Measurements from ENCODE around the gene RASSF3.
A peak's percentile ranks its signal among the peaks of the same experiment; 100 is the strongest.

Gene RASSF3

DNA sequence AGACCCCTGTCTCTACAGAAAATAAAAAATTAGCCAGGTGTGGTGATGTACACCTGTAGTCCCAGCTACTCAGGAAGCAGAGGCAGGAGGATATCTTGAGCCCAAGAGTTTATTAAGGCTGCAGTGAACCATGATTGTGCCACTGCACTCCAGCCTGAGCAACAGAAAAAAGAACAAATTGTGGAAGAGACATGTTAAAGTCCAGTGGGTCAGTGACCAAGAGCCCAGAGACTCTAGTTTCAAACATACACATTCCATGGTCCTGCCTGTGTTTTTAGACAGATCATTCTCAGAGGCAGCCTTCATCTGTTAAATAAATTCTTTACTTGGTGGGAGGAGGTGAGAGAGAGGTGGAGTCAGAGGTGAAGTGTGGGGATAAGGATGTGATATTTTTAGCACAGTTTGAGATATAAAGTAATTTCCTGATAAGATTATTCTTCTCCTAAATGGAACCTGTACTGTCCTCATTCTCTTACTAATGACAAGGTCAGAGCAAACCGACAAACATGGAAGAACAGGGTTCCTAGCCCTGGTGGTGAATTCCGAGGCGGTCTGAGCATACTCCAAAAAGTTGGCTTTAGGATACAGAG is 48.7 kb downstream of the RASSF3 start:
- TF ChIP-seq, protein P1, sequence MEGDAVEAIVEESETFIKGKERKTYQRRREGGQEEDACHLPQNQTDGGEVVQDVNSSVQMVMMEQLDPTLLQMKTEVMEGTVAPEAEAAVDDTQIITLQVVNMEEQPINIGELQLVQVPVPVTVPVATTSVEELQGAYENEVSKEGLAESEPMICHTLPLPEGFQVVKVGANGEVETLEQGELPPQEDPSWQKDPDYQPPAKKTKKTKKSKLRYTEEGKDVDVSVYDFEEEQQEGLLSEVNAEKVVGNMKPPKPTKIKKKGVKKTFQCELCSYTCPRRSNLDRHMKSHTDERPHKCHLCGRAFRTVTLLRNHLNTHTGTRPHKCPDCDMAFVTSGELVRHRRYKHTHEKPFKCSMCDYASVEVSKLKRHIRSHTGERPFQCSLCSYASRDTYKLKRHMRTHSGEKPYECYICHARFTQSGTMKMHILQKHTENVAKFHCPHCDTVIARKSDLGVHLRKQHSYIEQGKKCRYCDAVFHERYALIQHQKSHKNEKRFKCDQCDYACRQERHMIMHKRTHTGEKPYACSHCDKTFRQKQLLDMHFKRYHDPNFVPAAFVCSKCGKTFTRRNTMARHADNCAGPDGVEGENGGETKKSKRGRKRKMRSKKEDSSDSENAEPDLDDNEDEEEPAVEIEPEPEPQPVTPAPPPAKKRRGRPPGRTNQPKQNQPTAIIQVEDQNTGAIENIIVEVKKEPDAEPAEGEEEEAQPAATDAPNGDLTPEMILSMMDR (IDR thresholded peaks at IDR 0.05) = no peak
- H3K4me1 ChIP-seq = peaks cover 4 to 99% (median 42%) of the 10 kb centered on the region in 4 donors
- no peaks in the 10 kb centered on the region for H3K27me3 ChIP-seq
- intact Hi-C loops (cut with DNase I; ENCODE audit: low total_unique reads) = no loop called here
- no peak overlapping the region for H3K4me3 ChIP-seq
- H3K36me3 ChIP-seq = no peaks in the 10 kb centered on the region
- peak overlapping the region; percentile 83 to 88 for H3K27ac ChIP-seq
- H3K9me3 ChIP-seq = no peaks in the 10 kb centered on the region
- DNase-seq = no peak

DNA sequence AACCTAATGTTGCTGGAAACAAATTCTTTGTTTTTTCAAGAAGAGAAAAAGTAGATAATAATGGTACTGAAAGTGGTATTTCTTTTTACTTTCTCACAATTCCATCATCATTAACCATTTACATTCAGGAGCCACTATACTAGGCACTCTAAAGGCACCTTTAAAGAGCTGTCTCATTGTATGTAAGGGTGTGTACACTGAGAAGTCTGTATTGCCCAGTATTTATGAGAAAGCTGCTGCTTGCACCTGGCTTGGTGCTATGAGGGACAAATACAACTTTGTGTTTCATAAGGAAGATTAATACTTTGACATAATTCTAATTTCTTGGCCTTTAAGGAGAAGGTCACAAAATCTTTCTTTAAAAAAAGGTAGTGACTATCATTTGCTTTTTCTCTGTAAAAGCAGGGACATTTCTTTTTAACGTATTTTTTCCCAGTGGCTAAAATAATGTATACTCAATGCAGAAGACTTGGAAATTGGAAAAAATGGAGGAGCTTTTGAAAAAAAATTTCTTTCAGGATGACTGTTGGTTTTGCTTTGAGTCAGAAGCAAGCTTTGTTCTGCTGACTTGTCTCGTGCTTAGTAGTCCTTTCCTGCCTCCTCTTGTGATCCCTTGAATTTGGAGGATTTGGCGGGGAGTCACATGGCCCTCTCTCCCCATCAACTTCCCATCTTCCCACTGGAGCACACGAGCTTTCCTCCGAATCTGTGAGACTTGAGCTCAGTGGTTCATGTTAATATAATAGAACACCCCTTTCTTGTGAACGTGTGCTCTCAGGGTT is 50.1 kb downstream of the RASSF3 start:
- Histone ChIP-seq H3K27me3 (no peaks in the 10 kb centered on the region), H3K27ac (peak overlapping the region; percentile 83 to 88), H3K4me1 (peaks cover 4 to 99% (median 49%) of the 10 kb centered on the region in 4 donors), H3K4me3 (no peak overlapping the region), H3K9me3 (no peaks in the 10 kb centered on the region), H3K36me3 (no peaks in the 10 kb centered on the region)
- intact Hi-C loops (cut with DNase I; ENCODE audit: low total_unique reads) = no loop called here
- TF ChIP-seq, protein P1 (IDR thresholded peaks at IDR 0.05) = no peak
- no peak for DNase-seq

DNA sequence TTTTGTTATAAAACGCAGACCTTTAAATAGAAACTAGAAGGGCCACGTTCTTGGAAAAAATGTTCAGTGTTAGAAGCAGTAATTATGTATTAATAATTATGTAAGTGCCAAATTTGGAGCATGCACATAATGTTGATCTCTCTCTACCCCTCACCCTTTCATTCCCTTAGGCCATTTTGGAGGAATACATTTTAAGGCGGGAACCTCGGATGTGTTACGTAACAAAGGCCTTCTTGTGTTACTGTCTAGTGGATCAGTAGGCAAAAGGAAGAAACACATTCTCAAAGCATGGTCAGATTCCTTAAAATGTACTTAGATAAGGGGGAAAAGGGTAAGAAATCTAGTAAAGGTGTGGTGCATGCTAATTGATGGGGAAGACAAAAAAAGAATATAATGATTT is 52.7 kb downstream of the RASSF3 start:
- TF ChIP-seq, protein P1 (IDR thresholded peaks at IDR 0.05) = no peak
- no peak for DNase-seq
- H3K4me1 ChIP-seq = peaks cover 4 to 99% (median 59%) of the 10 kb centered on the region in 4 donors
- peak overlapping the region; percentile 83 to 88 for H3K27ac ChIP-seq
- no peaks in the 10 kb centered on the region for H3K27me3 ChIP-seq
- no peak overlapping the region for H3K4me3 ChIP-seq
- H3K9me3 ChIP-seq = no peaks in the 10 kb centered on the region
- H3K36me3 ChIP-seq = no peaks in the 10 kb centered on the region
- intact Hi-C loops (cut with DNase I; ENCODE audit: low total_unique reads) = no loop called here

DNA sequence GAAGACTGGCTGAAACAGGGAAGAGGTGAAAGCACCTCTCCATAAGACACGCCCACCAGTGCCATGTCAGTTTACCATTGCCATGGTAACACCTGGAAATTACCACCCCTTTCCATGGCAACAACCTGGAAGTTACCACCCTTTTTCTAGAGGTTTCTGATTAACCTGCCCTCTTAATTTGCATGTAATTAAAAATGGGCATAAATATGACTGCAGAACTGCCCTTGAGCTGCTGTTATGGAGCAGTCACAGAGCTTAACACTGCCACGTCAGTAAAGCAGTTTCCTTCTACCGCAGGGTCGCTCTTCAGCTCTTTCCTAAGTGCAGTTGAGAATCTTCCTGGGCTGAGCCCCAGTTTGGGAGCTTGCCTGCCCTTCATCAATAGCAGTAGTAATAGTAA is 55.2 kb downstream of the RASSF3 start:
- intact Hi-C loops (cut with DNase I; ENCODE audit: low total_unique reads) = no loop called here
- Histone ChIP-seq H3K27ac (peak overlapping the region; percentile 84 to 88), H3K4me3 (peak overlapping the region in 1 of 2 donors; percentile 15), H3K4me1 (peaks cover 0 to 99% (median 55%) of the 10 kb centered on the region in 4 donors), H3K27me3 (no peaks in the 10 kb centered on the region), H3K36me3 (no peaks in the 10 kb centered on the region), H3K9me3 (no peaks in the 10 kb centered on the region)
- TF ChIP-seq, protein P1 (IDR thresholded peaks at IDR 0.05) = no peak
- DNase-seq = no peak

DNA sequence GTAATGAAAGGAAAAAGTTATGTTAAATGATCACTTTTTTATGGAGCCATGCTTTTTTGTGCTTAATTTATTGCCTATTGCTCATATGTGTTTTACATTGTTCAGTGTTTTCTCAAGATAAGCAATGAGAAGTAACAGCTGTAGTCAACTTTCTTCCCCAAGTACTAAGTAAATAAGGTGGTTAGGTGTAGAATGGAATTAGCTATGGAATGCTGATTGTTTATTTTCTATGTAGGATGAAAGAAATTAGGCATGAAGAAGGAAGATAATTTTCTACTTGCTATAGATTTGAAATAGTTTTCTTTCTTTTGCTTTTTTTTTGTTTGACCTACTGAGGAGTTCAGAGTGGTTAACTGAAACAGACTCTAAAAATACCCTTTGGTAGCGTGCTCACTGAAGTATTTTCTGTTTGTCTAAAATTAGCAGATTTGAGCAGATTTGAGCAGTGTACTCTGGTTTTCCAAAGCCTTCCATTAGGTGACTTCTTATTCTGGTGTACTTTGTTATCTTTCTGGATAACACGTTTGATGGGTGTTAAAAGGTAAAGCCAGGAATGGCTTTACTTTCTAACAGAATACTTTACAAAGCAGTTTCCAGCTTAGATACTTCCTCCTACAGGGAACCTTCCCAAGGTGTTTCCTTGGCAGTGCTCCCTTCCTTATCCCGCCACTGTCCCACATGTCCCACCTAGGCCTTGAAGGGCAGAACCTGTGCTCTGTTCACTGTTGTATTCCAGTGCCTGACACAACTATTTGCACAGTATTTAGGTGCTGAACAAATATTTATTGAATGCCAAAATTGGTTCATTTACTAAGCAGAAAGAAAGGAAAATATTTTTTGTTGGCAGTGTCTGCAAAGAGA is 56.0 kb downstream of the RASSF3 start:
- DNase-seq = no peak
- peaks cover 0 to 99% (median 63%) of the 10 kb centered on the region in 4 donors for H3K4me1 ChIP-seq
- H3K27ac ChIP-seq = peak overlapping the region; percentile 84 to 88
- H3K9me3 ChIP-seq = no peaks in the 10 kb centered on the region
- H3K4me3 ChIP-seq = peak overlapping the region in 1 of 2 donors; percentile 15
- H3K27me3 ChIP-seq = no peaks in the 10 kb centered on the region
- TF ChIP-seq, protein P1 (IDR thresholded peaks at IDR 0.05) = no peak
- no peaks in the 10 kb centered on the region for H3K36me3 ChIP-seq
- intact Hi-C loops (cut with DNase I; ENCODE audit: low total_unique reads) = no loop called here

All from tibial artery (tissue), 4 donors.